ENCODE measurements around the gene CARS2. TPM values are rescaled to one million over a fixed set of nuclear protein-coding genes. Genes with fewer than 3 reads are reported as not detected.

The CARS2 gene
- total RNA-seq, 1 donor = 64.7 TPM

DNA sequence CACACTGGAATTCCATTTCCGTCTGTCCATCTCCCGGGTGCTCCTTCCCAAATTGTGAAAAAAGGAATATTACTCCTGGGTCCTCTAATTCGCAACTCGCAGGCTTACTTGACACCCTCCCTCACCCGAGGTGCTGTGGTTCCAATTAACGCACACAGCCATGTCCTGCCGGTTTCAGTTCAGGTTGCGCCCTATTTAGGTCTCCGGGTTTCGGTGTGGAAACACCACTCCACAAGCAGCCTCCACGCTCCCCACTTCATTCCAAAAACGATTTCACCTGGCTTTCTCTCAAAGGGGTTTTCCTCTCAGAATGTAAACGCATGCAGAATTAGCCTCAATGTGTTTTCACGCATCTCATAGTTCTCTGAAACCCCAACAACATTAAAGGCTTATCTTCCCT is 52.6 kb downstream of the CARS2 start:
- no peak for DNase-seq (ENCODE audit: low read depth)
- H3K4me3 ChIP-seq (ENCODE audit: low read depth, low read length) = no peak overlapping the region
- TF ChIP-seq, protein P1, sequence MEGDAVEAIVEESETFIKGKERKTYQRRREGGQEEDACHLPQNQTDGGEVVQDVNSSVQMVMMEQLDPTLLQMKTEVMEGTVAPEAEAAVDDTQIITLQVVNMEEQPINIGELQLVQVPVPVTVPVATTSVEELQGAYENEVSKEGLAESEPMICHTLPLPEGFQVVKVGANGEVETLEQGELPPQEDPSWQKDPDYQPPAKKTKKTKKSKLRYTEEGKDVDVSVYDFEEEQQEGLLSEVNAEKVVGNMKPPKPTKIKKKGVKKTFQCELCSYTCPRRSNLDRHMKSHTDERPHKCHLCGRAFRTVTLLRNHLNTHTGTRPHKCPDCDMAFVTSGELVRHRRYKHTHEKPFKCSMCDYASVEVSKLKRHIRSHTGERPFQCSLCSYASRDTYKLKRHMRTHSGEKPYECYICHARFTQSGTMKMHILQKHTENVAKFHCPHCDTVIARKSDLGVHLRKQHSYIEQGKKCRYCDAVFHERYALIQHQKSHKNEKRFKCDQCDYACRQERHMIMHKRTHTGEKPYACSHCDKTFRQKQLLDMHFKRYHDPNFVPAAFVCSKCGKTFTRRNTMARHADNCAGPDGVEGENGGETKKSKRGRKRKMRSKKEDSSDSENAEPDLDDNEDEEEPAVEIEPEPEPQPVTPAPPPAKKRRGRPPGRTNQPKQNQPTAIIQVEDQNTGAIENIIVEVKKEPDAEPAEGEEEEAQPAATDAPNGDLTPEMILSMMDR (IDR thresholded peaks at IDR 0.05; ENCODE audit: insufficient read depth, low read length) = no peak

DNA sequence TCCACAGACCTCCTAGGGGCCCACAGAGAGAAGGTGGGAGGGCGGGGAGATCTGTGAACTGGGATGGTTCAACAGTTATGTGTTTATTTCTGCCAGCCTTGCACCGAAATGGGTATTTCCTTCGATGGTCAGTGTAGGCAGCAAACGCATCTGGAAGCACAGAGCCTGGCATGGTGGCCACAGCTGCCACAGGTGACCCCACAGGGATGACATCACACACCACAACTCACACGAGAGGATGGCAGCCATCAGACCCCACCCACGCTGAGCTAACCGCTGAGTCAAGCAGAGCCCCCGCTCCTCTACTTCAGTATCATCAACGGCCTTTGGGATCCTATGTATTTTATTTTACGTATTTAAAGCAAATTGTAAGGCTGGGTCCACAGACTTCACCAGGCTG is 53.2 kb downstream of the CARS2 start:
- no peak overlapping the region for H3K4me3 ChIP-seq (ENCODE audit: low read depth, low read length)
- DNase-seq (ENCODE audit: low read depth) = no peak
- TF ChIP-seq, protein P1 (IDR thresholded peaks at IDR 0.05; ENCODE audit: insufficient read depth, low read length) = no peak

- TF ChIP-seq, protein P1 (IDR thresholded peaks at IDR 0.05; ENCODE audit: insufficient read depth, low read length) = no peak
- no peak for DNase-seq (ENCODE audit: low read depth)
- H3K4me3 ChIP-seq (ENCODE audit: low read depth, low read length) = no peak overlapping the region
Observed at GRCh38 chr13:110652231-110652730, 53.6 kb downstream of the CARS2 start.

DNA sequence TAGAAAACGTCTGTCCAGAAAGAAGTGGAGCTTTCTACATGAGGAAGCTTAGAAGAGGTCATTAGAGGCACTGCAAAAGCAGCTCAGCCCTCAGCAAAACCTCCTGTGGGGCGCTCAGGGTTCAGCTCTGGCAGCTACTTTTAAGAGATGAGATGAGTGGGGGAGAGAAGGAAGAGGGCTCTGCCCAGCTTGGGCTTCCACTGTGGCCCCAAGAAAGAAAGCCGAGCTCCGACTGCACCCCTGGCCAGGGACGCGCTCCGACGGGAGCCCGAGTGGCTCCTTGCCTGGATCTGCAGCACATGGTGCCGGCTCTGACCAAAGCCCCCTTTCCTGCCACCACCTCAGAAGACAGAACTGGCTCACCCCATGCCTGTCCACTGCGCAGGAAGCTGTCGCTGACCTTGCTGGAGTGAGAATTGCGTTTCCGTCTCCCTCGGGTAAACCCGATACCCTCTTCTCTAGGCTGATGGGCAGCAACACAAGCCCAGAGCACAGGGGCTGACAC is 54.1 kb downstream of the CARS2 start:
- TF ChIP-seq, protein P1 (IDR thresholded peaks at IDR 0.05; ENCODE audit: insufficient read depth, low read length) = no peak
- DNase-seq (ENCODE audit: low read depth) = no peak
- no peak overlapping the region for H3K4me3 ChIP-seq (ENCODE audit: low read depth, low read length)

DNA sequence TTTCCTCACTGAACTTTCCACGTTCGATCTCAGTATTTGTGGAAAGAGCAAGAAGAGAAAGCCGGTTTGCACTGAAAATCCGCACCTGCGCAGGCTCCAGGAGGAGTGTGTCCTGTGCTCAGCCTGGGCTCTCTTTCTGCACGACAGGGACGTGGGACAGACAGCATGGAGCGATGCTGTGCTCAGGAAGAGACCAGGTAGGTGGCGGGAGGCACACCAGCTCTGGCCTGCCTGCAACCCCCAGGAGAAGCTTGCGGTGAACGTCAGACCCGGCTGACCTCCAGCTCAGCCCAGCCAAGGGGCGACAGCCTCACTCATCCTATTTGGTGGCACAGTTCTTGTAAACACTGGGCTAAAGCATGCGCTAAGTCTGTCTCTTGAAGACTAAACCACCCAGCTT is 54.6 kb downstream of the CARS2 start:
- H3K4me3 ChIP-seq (ENCODE audit: low read depth, low read length) = no peak overlapping the region
- TF ChIP-seq, protein P1 (IDR thresholded peaks at IDR 0.05; ENCODE audit: insufficient read depth, low read length) = no peak
- DNase-seq (ENCODE audit: low read depth) = no peak

GRCh38 chr13:110650436-110650835 is 55.5 kb downstream of the CARS2 start:
- no peak for DNase-seq (ENCODE audit: low read depth)
- TF ChIP-seq, protein P1 (IDR thresholded peaks at IDR 0.05; ENCODE audit: insufficient read depth, low read length) = no peak
- H3K4me3 ChIP-seq (ENCODE audit: low read depth, low read length) = no peak overlapping the region

- no peak overlapping the region for H3K4me3 ChIP-seq (ENCODE audit: low read depth, low read length)
- TF ChIP-seq, protein P1 (IDR thresholded peaks at IDR 0.05; ENCODE audit: insufficient read depth, low read length) = no peak
- DNase-seq (ENCODE audit: low read depth) = no peak
Observed at GRCh38 chr13:110649551-110649950, 56.4 kb downstream of the CARS2 start.

All from fibroblast of the aortic adventitia (primary cell).